ENCODE results near the gene FBXO27. TPM values are rescaled to one million over a fixed set of nuclear protein-coding genes. Genes with fewer than 3 reads are reported as not detected.

FBXO27 gene
- polyA plus RNA-seq, 1 donor from 2014 or later = 2.7 TPM

- Histone ChIP-seq H2AFZ (ENCODE audit: low read depth, low read length) (no peak overlapping the region), H3K27ac (ENCODE audit: low read length) (no peak overlapping the region), H3K9me2 (ENCODE audit: insufficient read depth, low read length) (no peaks in the 10 kb centered on the region), H3K27me3 (ENCODE audit: insufficient read depth, low read depth, low read length) (no peaks in the 10 kb centered on the region), H3K4me2 (ENCODE audit: low read length) (no peak overlapping the region), H3K9ac (ENCODE audit: low read length) (no peak overlapping the region), H3K4me3 (ENCODE audit: low read length) (no peak overlapping the region), H3K79me2 (replicated peaks; ENCODE audit: insufficient read depth, low read length) (no peaks in the 10 kb centered on the region), H4K20me1 (ENCODE audit: insufficient read depth) (no peaks in the 10 kb centered on the region), H3K36me3 (ENCODE audit: insufficient read depth, low read length) (no peaks in the 10 kb centered on the region), H3F3A (ENCODE audit: insufficient read depth, low read length, poor library complexity, severe bottlenecking) (no peaks in the 10 kb centered on the region), H3K9me3 (ENCODE audit: low read length) (no peaks in the 10 kb centered on the region)
- TF ChIP-seq POLR2AphosphoS5 (IDR thresholded peaks at IDR 0.05) = no peak
- TF ChIP-seq CTCF (IDR thresholded peaks at IDR 0.05; ENCODE audit: poor library complexity, severe bottlenecking) = no peak
- TF ChIP-seq TAF1 (IDR thresholded peaks at IDR 0.05; ENCODE audit: low read depth) = no peak
- no peak for TF ChIP-seq REST (IDR thresholded peaks at IDR 0.05; ENCODE audit: borderline replicate concordance)
- no peak for TF ChIP-seq SMC3 (conservative IDR thresholded peaks at IDR 0.05; ENCODE audit: poor library complexity)
- TF ChIP-seq RAD21 (conservative IDR thresholded peaks at IDR 0.05) = no peak
- no peak for TF ChIP-seq EZH2 (IDR thresholded peaks at IDR 0.05; ENCODE audit: borderline replicate concordance, insufficient read depth, low read length, poor library complexity, severe bottlenecking)
- TF ChIP-seq EP300 (conservative IDR thresholded peaks at IDR 0.05; ENCODE audit: poor library complexity, severe bottlenecking) = no peak
- TF ChIP-seq MXI1 (conservative IDR thresholded peaks at IDR 0.05; ENCODE audit: poor library complexity, severe bottlenecking) = no peak
Measured at GRCh38 chr19:39007096-39007495, 25.3 kb downstream of the FBXO27 start.

GRCh38 chr19:39004403-39004802 lies 27.9 kb downstream of the FBXO27 start:
- Histone ChIP-seq H3F3A (ENCODE audit: insufficient read depth, low read length, poor library complexity, severe bottlenecking) (no peaks in the 10 kb centered on the region), H3K27ac (ENCODE audit: low read length) (no peak overlapping the region), H3K9me2 (ENCODE audit: insufficient read depth, low read length) (no peaks in the 10 kb centered on the region), H4K20me1 (ENCODE audit: insufficient read depth) (no peaks in the 10 kb centered on the region), H3K4me3 (ENCODE audit: low read length) (no peak overlapping the region), H3K4me2 (ENCODE audit: low read length) (no peak overlapping the region), H3K9ac (ENCODE audit: low read length) (no peak overlapping the region), H3K9me3 (ENCODE audit: low read length) (no peaks in the 10 kb centered on the region), H3K36me3 (ENCODE audit: insufficient read depth, low read length) (no peaks in the 10 kb centered on the region), H2AFZ (ENCODE audit: low read depth, low read length) (no peak overlapping the region), H3K79me2 (replicated peaks; ENCODE audit: insufficient read depth, low read length) (no peaks in the 10 kb centered on the region), H3K27me3 (ENCODE audit: insufficient read depth, low read depth, low read length) (no peaks in the 10 kb centered on the region)
- TF ChIP-seq SMC3 (conservative IDR thresholded peaks at IDR 0.05; ENCODE audit: poor library complexity) = no peak
- TF ChIP-seq POLR2AphosphoS5 (IDR thresholded peaks at IDR 0.05) = no peak
- TF ChIP-seq RAD21 (conservative IDR thresholded peaks at IDR 0.05) = no peak
- TF ChIP-seq EZH2 (IDR thresholded peaks at IDR 0.05; ENCODE audit: borderline replicate concordance, insufficient read depth, low read length, poor library complexity, severe bottlenecking) = no peak
- TF ChIP-seq TAF1 (IDR thresholded peaks at IDR 0.05; ENCODE audit: low read depth) = no peak
- no peak for TF ChIP-seq CTCF (IDR thresholded peaks at IDR 0.05; ENCODE audit: poor library complexity, severe bottlenecking)
- no peak for TF ChIP-seq REST (IDR thresholded peaks at IDR 0.05; ENCODE audit: borderline replicate concordance)
- TF ChIP-seq EP300 (conservative IDR thresholded peaks at IDR 0.05; ENCODE audit: poor library complexity, severe bottlenecking) = no peak
- TF ChIP-seq MXI1 (conservative IDR thresholded peaks at IDR 0.05; ENCODE audit: poor library complexity, severe bottlenecking) = no peak

Data from neural cell (in vitro differentiated cells).